Neural cell (in vitro differentiated cells): ENCODE results near the gene MYOF. TPM values are rescaled to one million over a fixed set of nuclear protein-coding genes. Genes with fewer than 3 reads are reported as not detected.

Experiments used
- H2AFZ ChIP-seq: fragments of 200-600, 300-800 bp; sonication (generic), shearing (Covaris generic); 2 replicates; pipeline ENCODE4 v1.6.0; 2014; ENCODE audit warnings: low read depth, mild to moderate bottlenecking, antibody characterized with exemption, low read length, moderate library complexity
- H3F3A ChIP-seq: fragments of 200-600 bp; shearing (Covaris generic); 2 replicates; pipeline ENCODE4 v1.6.1; 2016; ENCODE audit warnings: mild to moderate bottlenecking, moderate library complexity, mixed read lengths, antibody characterized with exemption, low read length; ENCODE audit not compliant: insufficient read depth, poor library complexity, severe bottlenecking
- H3K27ac ChIP-seq: fragments of 200-600, 300-800 bp; sonication (generic), shearing (Covaris generic); 2 replicates; pipeline ENCODE4 v1.5.1; 2014; ENCODE audit warnings: mild to moderate bottlenecking, low read length, moderate library complexity
- H3K27me3 ChIP-seq: fragments of 300-800, 200-600 bp; sonication (generic), shearing (Covaris generic); 2 replicates; pipeline ENCODE4 v1.6.0; 2014; ENCODE audit warnings: mild to moderate bottlenecking, low read depth, low read length, moderate library complexity; ENCODE audit not compliant: insufficient read depth
- H3K36me3 ChIP-seq: fragments of 300-800, 200-600 bp; sonication (generic), shearing (Covaris generic); 2 replicates; pipeline ENCODE4 v1.5.1; 2014; ENCODE audit warnings: mild to moderate bottlenecking, antibody characterized with exemption, low read length, moderate library complexity; ENCODE audit not compliant: insufficient read depth
- H3K4me2 ChIP-seq: fragments of 300-800, 200-600 bp; sonication (generic), shearing (Covaris generic); 2 replicates; pipeline ENCODE4 v1.6.0; 2014; ENCODE audit warnings: mild to moderate bottlenecking, low read length
- H3K4me3 ChIP-seq: fragments of 300-800, 200-600 bp; sonication (generic), shearing (Covaris generic); 2 replicates; pipeline ENCODE4 v1.5.1; 2014; ENCODE audit warnings: mild to moderate bottlenecking, low read length, moderate library complexity
- H3K79me2 ChIP-seq: fragments of 200-600 bp; shearing (Covaris generic); replicated peaks from 2 replicates; pipeline ENCODE4 v1.6.0; 2014; ENCODE audit warnings: mild to moderate bottlenecking, low read length, moderate library complexity; ENCODE audit not compliant: insufficient read depth
- H3K9ac ChIP-seq: fragments of 300-800, 200-600 bp; sonication (generic), shearing (Covaris generic); 2 replicates; pipeline ENCODE4 v1.6.1; 2016; ENCODE audit warnings: mild to moderate bottlenecking, low read length, mixed read lengths
- H3K9me2 ChIP-seq: fragments of 200-600 bp; shearing (Covaris generic); 2 replicates; pipeline ENCODE4 v1.6.1; 2016; ENCODE audit warnings: mild to moderate bottlenecking, low read length, mixed read lengths; ENCODE audit not compliant: insufficient read depth
- H3K9me3 ChIP-seq: fragments of 200-600, 300-800 bp; sonication (generic), shearing (Covaris generic); 2 replicates; pipeline ENCODE4 v1.6.1; 2016; ENCODE audit warnings: mild to moderate bottlenecking, mixed run types, low read length, moderate library complexity, mixed read lengths
- H4K20me1 ChIP-seq: fragments of 200-600 bp; shearing (Covaris generic); 2 replicates; pipeline ENCODE4 v1.6.1; 2016; ENCODE audit warnings: mild to moderate bottlenecking, mixed run types; ENCODE audit not compliant: insufficient read depth
- CTCF ChIP-seq: fragments of 450-650 bp; IDR thresholded peaks from 2 replicates; pipeline ENCODE4 v1.5.1; 2014; ENCODE audit warnings: antibody characterized with exemption, mild to moderate bottlenecking, moderate library complexity; ENCODE audit not compliant: poor library complexity, severe bottlenecking
- EP300 ChIP-seq: fragments of 450-650 bp; conservative IDR thresholded peaks from 2 replicates; pipeline ENCODE4 v1.6.1; 2014; ENCODE audit warnings: antibody characterized with exemption, mild to moderate bottlenecking, moderate library complexity; ENCODE audit not compliant: poor library complexity, severe bottlenecking
- EZH2 ChIP-seq: fragments of 200-600, 300-800 bp; shearing (Covaris generic), sonication (generic); IDR thresholded peaks from 2 replicates; pipeline ENCODE4 v1.6.1; 2014; ENCODE audit warnings: antibody characterized with exemption, low read length, borderline replicate concordance, mild to moderate bottlenecking; ENCODE audit not compliant: insufficient read depth, poor library complexity, severe bottlenecking
- MXI1 ChIP-seq: fragments of 450-650 bp; conservative IDR thresholded peaks from 2 replicates; pipeline ENCODE4 v1.6.1; 2014; ENCODE audit warnings: antibody characterized with exemption, mild to moderate bottlenecking; ENCODE audit not compliant: poor library complexity, severe bottlenecking
- POLR2AphosphoS5 ChIP-seq: IDR thresholded peaks from 2 replicates; pipeline ENCODE4 v1.6.1; 2012
- RAD21 ChIP-seq: fragments of 450-650 bp; conservative IDR thresholded peaks from 2 replicates; pipeline ENCODE4 v1.6.1; 2014; ENCODE audit warnings: antibody characterized with exemption, mild to moderate bottlenecking, moderate library complexity
- SMC3 ChIP-seq: fragments of 450-650 bp; conservative IDR thresholded peaks from 2 replicates; pipeline ENCODE4 v1.6.1; 2014; ENCODE audit warnings: antibody characterized with exemption, mild to moderate bottlenecking, moderate library complexity; ENCODE audit not compliant: poor library complexity
- TAF1 ChIP-seq: IDR thresholded peaks from 2 replicates; pipeline ENCODE4 v1.6.1; 2012; ENCODE audit warnings: low read depth
- polyA plus RNA-seq: library from polyadenylated mRNA; depleted of rRNA; stranded (reverse); fragments of >200 nt; gene quantifications from 2 replicates; pipeline ENCODE4 v1.2.3, GENCODE V29; 2014
- TF ChIP-seq, protein P1 (sequence below): IDR thresholded peaks from 2 replicates; pipeline ENCODE4 v1.6.1; 2012; ENCODE audit warnings: borderline replicate concordance

MYOF gene
- polyA plus RNA-seq, 1 donor from 2014 or later, result 0.47 TPM

DNA sequence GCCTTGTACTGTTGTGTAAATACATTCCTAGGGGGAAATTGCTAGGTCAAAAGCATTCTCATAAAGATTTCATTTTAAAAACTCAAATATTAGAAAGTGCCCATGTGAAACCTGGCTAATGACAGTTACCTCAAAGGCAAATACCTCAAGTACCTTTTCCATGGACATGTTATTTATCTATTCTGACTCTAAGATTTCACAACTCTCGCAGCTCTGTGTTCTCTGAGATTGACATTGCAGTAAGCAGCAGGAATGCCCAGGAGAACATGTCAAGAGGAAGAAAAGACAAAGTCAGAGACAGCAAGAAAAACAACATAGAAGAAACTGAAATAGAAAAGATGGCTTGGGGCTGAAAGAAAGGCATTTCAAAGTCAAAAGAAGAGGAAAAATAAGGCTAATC, 221.0 kb downstream of the MYOF start:
- H2AFZ ChIP-seq, result no peak overlapping the region
- no peak overlapping the region for H3K27ac ChIP-seq
- no peaks in the 10 kb centered on the region for H3K27me3 ChIP-seq
- no peak for TF ChIP-seq RAD21
- no peak for TF ChIP-seq SMC3
- peak; percentile 55 for TF ChIP-seq EP300
- TF ChIP-seq, protein P1, sequence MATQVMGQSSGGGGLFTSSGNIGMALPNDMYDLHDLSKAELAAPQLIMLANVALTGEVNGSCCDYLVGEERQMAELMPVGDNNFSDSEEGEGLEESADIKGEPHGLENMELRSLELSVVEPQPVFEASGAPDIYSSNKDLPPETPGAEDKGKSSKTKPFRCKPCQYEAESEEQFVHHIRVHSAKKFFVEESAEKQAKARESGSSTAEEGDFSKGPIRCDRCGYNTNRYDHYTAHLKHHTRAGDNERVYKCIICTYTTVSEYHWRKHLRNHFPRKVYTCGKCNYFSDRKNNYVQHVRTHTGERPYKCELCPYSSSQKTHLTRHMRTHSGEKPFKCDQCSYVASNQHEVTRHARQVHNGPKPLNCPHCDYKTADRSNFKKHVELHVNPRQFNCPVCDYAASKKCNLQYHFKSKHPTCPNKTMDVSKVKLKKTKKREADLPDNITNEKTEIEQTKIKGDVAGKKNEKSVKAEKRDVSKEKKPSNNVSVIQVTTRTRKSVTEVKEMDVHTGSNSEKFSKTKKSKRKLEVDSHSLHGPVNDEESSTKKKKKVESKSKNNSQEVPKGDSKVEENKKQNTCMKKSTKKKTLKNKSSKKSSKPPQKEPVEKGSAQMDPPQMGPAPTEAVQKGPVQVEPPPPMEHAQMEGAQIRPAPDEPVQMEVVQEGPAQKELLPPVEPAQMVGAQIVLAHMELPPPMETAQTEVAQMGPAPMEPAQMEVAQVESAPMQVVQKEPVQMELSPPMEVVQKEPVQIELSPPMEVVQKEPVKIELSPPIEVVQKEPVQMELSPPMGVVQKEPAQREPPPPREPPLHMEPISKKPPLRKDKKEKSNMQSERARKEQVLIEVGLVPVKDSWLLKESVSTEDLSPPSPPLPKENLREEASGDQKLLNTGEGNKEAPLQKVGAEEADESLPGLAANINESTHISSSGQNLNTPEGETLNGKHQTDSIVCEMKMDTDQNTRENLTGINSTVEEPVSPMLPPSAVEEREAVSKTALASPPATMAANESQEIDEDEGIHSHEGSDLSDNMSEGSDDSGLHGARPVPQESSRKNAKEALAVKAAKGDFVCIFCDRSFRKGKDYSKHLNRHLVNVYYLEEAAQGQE, result no peak
- no peak for TF ChIP-seq EZH2
- TF ChIP-seq MXI1, result no peak
- no peak for TF ChIP-seq CTCF
- no peak for TF ChIP-seq TAF1
- TF ChIP-seq POLR2AphosphoS5, result peak; percentile 63
- no peaks in the 10 kb centered on the region for H4K20me1 ChIP-seq
- no peak overlapping the region for H3K4me3 ChIP-seq
- H3K9me3 ChIP-seq, result no peaks in the 10 kb centered on the region
- H3F3A ChIP-seq, result no peaks in the 10 kb centered on the region
- H3K9ac ChIP-seq, result no peak overlapping the region
- no peak overlapping the region for H3K4me2 ChIP-seq
- no peaks in the 10 kb centered on the region for H3K9me2 ChIP-seq
- H3K36me3 ChIP-seq, result no peaks in the 10 kb centered on the region
- no peaks in the 10 kb centered on the region for H3K79me2 ChIP-seq

GRCh38 chr10:93259126-93259525, 223.0 kb downstream of the MYOF start:
- Histone ChIP-seq H3K9ac (no peak overlapping the region), H3K4me3 (no peak overlapping the region), H3F3A (no peaks in the 10 kb centered on the region), H3K9me3 (no peaks in the 10 kb centered on the region), H3K4me2 (no peak overlapping the region), H3K27me3 (no peaks in the 10 kb centered on the region), H3K79me2 (no peaks in the 10 kb centered on the region), H3K9me2 (no peaks in the 10 kb centered on the region), H3K36me3 (no peaks in the 10 kb centered on the region), H3K27ac (no peak overlapping the region), H2AFZ (no peak overlapping the region), H4K20me1 (no peaks in the 10 kb centered on the region)
- TF ChIP-seq EZH2 (no peak), RAD21 (no peak), POLR2AphosphoS5 (no peak), EP300 (no peak), SMC3 (no peak), CTCF (no peak), MXI1 (no peak), TAF1 (no peak)
- TF ChIP-seq, protein P1, result no peak
